A549 (cell line): ENCODE data around the gene OPRL1.

Experiments used
- BHLHE40 ChIP-seq: IDR thresholded peaks from 2 replicates; pipeline ENCODE4 v1.6.1; 2012; ENCODE audit warnings: low read depth, low read length, inconsistent platforms
- CHD2 ChIP-seq: fragments of 150-350 bp; IDR thresholded peaks from 2 replicates; pipeline ENCODE4 v1.6.1; 2014; ENCODE audit warnings: low read length; ENCODE audit not compliant: partially characterized antibody
- CHD4 ChIP-seq: fragments of 200-600 bp; sonication (generic); IDR thresholded peaks from 2 replicates; pipeline ENCODE4 v1.6.1; 2016; ENCODE audit warnings: antibody characterized with exemption, mild to moderate bottlenecking, borderline replicate concordance
- CTCF ChIP-seq: fragments of >200 bp; sonication (Bioruptor Twin); formaldehyde crosslinking; IDR thresholded peaks from 3 replicates; pipeline ENCODE4 v1.5.1; 2016
- EP300 ChIP-seq, 2 experiments: fragments of >200 bp; sonication (Bioruptor Twin); formaldehyde crosslinking; IDR thresholded peaks; 2 replicates in 1 of 2; 3 replicates in 1 of 2; pipeline ENCODE4 v1.6.1; 2016 to 2017
- ESRRA ChIP-seq: fragments of 150-350 bp; IDR thresholded peaks from 2 replicates; pipeline ENCODE4 v1.6.1; 2014; ENCODE audit warnings: mild to moderate bottlenecking, low read length, borderline replicate concordance
- JUNB ChIP-seq: fragments of >200 bp; sonication (Bioruptor Twin); formaldehyde crosslinking; IDR thresholded peaks from 2 replicates; pipeline ENCODE4 v1.6.1; 2016
- POLR2A ChIP-seq: IDR thresholded peaks from 2 replicates; pipeline ENCODE4 v1.6.1; 2012; ENCODE audit warnings: mild to moderate bottlenecking, low read length
- TF ChIP-seq, protein P1 (sequence below): fragments of >200 bp; sonication (Bioruptor Twin); formaldehyde crosslinking; IDR thresholded peaks from 3 replicates; pipeline ENCODE4 v1.6.1; 2016

- TF ChIP-seq ESRRA, result no peak
- no peak for TF ChIP-seq CTCF
- no peak for TF ChIP-seq JUNB
- no peak for TF ChIP-seq POLR2A
- TF ChIP-seq CHD4, result no peak
- TF ChIP-seq, protein P1, sequence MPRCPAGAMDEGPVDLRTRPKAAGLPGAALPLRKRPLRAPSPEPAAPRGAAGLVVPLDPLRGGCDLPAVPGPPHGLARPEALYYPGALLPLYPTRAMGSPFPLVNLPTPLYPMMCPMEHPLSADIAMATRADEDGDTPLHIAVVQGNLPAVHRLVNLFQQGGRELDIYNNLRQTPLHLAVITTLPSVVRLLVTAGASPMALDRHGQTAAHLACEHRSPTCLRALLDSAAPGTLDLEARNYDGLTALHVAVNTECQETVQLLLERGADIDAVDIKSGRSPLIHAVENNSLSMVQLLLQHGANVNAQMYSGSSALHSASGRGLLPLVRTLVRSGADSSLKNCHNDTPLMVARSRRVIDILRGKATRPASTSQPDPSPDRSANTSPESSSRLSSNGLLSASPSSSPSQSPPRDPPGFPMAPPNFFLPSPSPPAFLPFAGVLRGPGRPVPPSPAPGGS, result no peak
- no peak for TF ChIP-seq CHD2
- TF ChIP-seq BHLHE40, result no peak
- TF ChIP-seq EP300 (IDR thresholded peaks at IDR 0.05), result no peak
These were observed 2.3 kb downstream of the OPRL1 start for GRCh38 chr20:64082126-64082731.
